HG02759 (cell line): ENCODE data around the gene PAWR.
"Not testable (repeated sequence)": the region's sequence is repeated elsewhere in the genome, so short reads cannot be mapped to it uniquely, and the experiment has no call there.

Experiments used
- ATAC-seq: cut with Tn5 transposase; IDR thresholded peaks from one replicate; pipeline ENCODE4 v1.9.1; 2021; ENCODE audit warnings: mild to moderate bottlenecking, moderate library complexity; ENCODE audit not compliant: unreplicated experiment

The PAWR gene

DNA sequence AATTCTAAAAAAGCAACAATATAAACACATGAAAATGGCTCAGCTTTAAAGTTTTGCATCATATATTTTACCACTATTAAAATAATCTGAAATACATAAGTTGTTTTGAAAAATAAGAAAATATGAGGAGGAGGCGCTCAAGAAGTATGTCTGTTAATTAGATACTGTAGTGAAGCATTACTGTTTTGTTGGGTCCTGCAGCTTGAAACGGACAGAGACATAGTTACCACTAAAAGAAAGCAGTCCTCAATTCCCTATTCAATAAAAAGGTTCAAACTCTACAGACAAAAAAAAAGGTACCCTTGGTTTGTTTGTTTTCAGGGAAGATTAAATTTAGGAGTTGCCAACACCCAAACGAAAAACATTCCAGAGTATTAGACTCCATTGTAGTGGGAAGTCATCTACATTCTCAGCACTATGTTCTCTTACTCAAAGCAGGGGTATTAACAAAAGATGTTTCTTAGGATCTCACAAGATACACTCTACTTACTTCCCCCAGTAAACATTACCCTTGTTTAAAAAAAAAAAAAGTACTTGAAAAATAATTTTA is 3.0 kb downstream of the PAWR start:
- no peak for ATAC-seq

DNA sequence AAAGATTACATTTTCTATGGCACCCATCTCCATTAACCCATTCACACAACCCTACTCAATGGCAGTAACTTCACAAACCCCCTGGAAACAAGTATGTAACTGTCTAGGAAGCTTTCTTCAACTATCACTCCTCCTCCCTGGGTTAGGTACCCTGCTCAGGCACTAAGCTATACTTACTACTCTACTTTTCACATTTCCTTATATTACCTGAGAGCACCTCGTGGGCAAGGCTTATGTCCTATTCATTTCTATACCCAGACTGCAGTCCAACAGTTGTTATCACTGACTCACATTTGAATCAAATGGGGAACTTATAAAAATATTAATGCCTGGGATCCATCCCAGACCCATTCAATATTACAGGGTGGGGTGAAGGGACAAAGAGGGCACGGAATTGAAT is 4.6 kb downstream of the PAWR start:
- ATAC-seq = no peak

DNA sequence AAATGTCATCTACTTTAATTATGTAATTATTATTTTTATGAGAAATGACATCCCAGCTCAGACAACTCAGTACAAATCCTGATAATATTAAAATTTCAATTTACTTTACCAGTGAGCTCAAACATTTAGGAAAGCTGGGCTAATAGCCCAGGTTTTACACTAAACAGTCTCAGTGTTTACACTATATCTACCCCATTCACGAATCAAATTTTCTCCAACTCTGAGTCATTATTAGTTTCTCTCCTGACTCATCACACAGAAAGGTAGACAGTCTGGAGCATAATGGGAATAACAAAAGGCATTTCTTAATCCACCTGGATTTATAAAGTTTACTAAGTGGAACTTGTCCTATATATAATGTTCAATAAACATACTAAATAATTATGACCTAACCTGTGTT is 5.7 kb downstream of the PAWR start:
- no peak for ATAC-seq

DNA sequence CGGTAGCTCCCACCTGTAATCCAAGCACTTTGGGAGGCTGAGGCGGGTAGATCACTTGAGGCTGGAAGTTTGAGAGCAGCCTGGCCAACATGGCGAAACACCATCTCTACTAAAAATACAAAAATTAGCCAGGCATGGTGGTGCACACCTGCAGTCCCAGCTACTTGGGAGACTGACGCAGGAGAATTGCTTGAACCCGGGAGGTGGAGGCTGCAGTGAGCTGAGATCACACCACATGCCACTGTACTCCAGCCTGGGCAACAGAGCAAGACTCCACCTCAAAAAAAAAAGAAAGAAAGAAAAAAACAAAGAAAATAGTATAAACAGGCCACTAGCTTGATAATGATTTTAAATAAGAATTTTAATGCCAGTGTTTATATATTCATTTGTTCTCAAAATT is 6.4 kb downstream of the PAWR start:
- not testable (repeated sequence) for ATAC-seq

DNA sequence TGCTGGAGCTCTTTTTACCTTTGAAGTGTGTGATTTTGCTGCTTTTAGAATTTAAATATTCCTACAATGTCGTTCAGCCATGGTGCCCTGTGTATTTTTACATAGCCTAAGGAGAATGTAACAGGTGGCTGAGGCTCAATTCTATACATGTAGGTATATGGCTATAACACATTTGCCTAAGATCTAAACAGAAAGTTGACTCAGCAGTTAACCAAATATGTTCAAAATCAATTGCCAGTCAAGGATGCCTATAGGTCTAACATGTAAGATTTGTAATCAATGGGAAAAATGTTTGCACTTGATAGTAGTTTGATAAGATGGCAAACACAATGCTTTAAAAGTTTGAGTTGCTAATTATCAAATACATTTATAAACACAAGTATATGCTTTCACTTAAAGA is 8.2 kb downstream of the PAWR start:
- no peak for ATAC-seq

DNA sequence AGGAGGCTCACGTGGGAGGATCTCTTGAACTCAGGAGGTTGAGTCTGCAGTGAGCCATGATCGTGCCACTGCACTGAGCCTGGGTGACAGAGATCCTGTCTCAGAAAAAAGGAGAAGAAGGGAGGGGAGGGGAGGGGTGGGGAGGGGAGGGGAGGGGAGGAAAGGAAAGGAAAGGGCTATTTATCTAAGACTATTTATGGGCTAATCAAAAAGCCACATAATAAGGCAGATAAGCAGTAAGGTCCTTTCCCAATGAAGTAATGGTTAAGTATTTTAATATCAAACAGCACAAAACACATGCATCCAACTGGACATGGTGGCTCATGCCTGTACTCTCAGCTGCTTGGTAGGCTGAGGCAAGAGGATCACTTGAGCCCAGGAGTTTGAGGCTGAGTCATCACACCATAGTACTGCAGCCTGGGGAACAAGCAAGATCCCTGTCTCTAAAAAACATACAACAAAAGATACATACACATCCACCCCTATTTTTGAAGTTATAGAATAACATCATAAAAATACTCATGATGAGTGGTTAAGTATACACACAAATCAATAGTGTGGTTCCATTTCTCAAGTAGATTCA is 9.7 kb downstream of the PAWR start:
- no peak for ATAC-seq

DNA sequence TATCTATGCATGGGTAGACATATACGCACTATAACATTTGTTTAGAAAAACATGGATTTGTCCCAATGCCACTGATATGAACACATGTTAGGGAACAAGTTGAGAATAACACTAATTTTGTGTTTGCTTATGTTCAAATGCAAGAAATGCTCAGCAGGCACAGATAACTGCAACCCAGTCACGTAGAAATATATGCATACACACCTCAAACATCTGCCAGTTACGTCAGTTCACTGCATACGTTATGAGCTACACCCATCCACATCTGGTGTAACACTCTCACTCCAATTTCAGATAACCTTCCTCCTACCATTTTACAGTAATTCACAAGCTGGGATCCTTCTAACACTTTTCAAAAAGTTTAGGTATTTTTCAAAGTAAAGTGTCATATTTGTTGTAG is 10.7 kb downstream of the PAWR start:
- no peak for ATAC-seq

DNA sequence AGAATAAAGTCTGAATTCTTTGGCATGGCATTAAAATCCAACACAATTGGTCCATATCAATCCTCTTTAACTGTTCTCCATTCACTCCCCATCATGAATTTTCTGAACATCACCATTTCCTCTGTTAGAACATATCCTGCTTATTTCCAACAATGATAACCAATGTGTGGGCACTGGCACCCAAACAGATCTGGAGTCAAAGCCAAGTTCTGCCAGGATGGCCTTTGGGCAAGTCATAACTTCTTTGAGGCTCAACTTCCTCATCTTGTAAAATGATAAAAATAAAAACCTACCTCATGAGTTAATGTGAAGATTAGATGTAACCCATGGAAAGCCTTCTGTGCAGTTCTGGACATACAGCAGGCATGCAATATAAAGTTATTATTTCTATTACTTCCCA is 12.5 kb downstream of the PAWR start:
- no peak for ATAC-seq

DNA sequence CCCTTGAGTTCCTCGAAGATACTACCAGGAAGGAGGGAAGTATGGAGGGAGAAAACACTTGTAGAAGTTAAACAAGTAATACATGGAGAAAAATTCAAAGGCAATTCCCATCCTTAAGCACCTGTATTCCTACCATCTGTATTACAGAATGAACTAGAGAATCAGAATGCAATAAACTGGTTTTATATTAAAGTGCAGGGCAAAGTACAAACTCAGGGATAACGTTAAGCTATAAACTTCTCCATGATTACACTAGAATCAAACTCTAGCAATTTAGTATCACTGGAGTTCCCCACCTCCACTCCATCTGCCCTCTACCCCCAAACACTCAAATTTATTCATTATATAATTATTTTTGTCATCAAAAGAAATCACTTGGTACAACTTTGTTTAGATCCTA is 13.1 kb downstream of the PAWR start:
- ATAC-seq = no peak

DNA sequence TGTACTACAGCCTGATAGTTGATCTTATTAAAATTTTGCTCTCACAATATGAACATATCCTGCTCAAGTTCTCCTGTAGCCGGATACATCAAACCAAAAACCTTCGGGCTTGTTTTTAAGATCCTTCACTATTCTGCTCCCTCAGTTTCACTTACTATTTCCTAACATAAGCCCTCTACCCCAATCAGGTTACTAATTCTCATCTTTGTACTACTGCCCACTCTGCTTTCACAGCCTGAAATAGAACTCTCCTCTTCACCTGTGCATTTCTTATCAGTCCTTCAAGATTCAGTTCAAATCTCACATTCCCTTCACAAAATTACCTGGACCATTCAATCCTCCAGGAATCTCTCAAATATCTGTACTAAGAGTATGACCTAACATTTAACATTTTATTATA is 14.2 kb downstream of the PAWR start:
- no peak for ATAC-seq

DNA sequence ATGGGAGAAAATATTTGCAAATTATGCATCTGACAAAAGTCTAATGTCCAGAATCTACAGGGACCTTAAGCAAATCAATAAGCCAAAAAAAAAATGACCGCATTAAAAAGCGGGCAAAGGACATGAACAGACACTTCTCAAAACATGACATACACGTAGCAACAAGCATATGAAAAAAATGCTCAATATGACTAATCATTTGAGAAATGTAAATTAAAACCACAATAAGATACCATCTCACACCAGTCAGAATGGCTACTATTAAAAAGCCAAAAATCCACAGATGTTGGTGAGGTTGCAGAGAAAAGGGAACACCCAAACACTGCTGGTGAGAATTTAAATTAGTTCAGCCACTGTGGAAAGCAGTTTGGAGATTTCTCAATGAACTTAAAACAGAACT is 16.1 kb downstream of the PAWR start:
- ATAC-seq = no peak

DNA sequence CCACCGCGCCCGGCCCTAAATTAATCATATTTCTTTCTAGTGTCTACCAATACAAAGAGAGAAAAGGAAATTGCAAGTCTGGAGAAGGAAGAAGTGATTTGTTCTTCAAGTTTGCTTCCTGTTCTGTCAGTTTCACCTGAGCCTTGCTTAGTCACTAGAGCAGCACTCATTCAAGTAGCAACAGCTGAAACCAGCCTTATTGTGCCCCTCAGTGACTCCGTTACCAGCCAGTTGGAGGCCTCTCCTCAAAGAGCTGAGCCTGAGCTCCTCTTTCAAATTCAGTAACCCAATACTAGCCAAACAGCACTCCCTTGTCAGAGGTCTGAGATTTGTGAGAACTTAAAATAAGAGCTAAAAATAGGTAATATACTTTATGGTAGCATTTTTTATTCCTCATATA is 17.4 kb downstream of the PAWR start:
- no peak for ATAC-seq

DNA sequence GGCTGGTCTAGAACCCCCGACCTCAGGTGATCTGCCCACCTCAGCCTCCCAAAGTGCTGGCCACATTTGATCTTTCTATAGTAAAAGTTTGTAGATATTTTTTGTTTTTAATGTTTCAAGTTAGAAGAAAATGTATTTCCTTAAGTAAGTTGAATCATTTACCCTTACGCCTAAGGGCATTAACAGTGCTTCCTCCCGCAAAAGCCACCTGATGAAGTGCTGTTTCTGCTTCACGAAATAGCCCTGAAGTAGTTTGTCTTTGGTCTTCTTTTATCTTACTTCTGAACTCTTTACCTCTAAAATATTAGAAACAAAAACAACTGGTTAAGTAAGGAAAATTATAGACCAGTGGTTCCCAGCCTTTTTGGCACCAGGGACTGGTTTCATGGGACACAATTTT is 22.7 kb downstream of the PAWR start:
- ATAC-seq = no peak

DNA sequence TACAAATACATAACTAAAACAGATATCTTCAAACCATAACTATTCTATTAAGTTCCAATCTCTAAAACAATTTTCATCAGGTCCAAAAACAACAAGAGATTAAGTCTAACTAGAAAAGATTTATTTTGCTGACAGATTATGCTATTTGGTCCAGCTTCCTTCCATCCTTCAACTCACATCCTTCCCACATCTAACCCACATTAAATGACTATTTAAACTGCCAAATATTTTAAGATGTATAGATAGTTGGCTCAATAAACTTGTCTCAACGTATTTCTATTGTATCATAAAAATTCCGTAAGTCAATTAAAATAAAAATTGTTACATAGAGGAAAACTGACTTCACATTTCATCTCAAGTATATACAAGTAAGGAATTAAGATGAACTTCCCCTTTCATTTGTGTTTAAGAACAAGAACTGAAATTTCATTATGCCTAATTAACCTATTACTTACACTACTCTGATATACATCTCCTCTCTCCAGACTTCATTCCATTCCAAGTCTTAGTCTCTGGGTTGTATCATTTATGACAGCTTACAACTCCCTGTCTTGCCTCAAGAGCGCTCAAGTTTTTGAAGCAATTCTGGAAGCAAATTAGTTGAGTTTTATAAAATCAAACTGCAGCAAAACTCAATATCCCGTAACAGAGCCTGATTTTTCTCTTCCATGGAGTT is 25.4 kb downstream of the PAWR start:
- no peak for ATAC-seq

DNA sequence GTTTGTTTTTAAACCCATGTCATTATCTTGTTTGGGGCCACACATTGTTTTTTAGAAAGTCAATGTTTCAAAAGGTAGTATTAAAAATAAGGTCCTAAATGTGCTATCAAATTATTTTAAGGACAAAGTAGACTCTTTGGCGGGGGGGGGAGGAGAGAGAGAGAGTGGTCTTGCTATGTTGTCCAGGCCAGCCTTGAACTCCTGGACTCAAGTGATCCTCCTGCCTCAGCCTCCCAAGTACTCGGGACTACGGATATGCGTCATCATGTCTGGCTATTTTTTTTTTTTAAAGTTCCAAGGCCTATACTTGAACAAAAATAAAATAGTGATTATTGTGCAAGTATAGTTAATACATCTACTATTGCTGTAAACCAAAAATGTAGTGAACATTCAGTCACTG is 26.2 kb downstream of the PAWR start:
- ATAC-seq = no peak

DNA sequence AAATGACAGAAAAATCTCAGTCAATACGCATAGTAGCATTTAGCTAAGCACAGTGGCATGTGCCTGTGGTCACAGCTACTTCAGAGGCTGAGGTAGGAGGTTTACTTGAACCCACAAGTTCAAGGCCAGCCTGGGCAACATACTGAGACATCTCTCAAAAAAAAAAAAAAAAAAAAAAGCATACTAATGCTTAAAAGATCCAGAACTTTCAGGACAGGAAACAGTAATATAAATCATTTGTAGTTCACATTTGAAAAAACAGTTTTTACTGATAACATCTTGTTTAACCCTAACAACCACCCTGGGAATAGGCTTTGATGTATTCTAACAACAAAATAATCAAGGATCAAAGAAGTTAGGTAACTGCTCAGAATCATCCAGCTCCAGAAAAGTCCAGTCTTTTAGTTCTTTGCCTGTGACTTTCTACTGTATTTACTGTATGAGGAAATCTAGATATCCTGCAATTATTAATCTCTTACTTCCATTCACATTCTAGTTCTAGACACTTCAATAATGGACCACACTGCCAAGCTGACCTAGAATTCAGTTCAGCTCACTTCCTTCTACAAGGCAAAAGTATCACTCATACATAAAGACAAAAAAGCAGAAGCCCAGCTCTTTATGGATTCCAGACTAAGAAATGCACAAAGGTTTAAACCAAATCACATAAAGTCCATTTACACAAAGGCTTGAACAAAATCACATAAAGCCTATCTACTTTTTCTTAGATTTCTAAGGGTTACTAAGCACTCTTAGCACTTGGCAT is 28.5 kb downstream of the PAWR start:
- no peak for ATAC-seq

DNA sequence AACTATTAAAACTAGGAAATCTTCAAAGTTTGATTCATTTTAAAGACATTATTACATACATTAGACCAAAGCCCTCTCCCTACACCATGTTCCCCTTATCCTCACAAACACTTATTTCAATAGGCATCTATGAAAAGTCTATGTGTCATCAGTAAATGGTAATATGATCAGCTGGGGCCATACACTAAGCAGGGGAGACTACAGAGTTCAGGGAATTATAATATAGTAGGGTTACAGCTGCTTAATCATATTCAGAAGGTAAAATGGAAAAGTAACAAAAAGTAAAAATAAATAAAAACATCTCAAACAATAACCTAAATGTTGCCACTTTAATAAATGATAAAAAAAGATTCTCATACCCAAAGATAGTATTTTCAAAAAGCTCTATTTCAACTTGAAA is 29.1 kb downstream of the PAWR start:
- no peak for ATAC-seq

DNA sequence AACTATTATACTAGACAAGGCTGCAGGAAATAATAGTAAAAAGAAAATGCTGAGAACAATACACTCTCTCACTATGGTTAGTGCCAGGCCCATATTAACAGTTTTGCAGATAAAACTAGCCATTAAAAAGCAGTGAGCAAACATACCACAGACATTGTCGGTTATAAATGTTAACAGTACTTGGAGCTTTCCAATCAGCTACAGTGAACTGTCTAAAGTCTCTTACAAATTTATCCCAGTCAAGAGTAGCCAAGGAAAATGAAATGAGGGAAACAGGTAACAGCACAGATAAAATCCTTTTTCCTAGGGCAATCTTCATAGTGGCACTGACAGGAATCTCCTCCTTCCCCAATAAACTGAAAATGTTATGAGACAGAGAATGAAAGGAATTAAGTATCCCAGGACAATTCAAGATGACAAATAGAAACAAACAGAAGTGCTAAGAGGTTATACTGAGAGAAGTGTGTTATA is 30.8 kb downstream of the PAWR start:
- no peak for ATAC-seq

DNA sequence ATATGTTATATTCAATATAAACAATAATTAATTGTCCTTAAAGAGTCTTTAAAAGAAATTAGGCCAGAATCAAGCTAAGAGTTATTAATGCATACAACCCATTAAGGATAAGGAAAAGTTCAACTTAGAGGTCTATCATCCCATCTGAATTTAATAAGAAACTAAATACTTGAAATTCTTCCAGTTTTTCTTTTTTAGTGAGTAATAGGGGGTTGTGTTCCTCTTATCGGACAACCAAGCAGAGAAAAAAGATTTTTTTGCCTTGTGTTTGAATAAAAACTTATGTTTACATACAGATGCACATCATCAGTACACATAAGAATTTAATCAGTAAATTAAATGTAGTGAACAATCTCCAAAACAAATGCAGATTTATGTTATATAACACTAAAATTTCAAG is 32.5 kb downstream of the PAWR start:
- ATAC-seq = no peak

DNA sequence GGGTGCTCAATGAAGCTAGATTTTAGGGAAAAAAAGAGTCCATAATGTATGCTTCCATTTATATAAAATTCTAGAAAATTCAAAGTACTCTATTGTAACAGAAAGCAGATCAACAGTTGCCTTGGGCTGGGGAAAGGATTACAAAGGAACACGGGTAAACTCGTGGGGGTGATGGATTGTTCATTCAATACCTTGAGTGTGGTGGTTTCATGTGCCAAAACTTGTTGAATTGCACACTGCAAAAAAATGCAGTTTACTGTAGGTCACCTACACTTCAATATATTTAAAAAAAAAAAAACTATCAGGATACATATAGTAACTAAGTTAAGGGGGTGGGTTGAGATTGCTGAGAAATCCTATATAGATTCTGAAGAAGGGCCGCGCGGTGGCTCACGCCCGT is 33.6 kb downstream of the PAWR start:
- ATAC-seq = no peak

DNA sequence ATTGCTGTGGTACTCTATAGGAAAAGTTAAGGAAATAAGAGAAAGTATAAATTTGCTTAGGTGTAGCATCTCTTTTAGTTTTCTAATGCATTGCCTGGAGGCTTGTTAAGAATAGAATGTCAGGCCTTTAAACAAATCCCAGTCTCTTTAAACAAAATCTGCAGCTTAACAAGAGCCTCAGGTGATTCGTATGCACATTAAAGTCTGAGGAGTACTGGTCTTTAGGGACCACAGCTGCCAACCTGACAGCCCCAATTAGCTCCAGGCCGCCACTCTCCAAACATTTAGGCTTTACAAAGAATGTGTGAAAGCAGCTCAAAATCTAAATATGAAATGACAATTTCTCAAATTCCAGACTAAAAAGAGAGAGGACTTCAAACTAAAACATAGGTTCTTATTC is 35.7 kb downstream of the PAWR start:
- no peak for ATAC-seq

DNA sequence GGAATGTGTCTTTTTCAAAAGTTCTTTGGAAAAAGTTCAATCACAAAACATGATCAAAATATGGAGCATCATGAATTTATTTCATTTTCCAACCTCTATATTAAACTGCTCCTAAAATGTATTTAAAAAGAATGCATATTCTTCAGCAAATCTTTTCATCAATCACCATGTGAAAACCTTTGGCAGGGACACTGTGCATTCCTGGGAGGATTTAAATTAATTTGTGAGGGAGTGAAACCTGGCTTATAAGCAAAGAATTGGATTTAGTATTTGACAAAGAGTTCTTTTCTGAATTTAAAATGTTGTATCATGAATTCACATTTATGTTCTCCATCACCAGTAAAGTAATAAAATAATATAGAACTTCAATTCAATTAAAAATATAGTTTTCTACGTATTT is 38.2 kb downstream of the PAWR start:
- ATAC-seq = no peak
